Thyroid gland (tissue), 4 donors: Measurements from ENCODE around the gene GABRE. TPM values are rescaled to one million over a fixed set of nuclear protein-coding genes. Genes with fewer than 3 reads are reported as not detected.

Source experiments
- DNase-seq, 2 donors: peaks; one replicate each; pipeline ENCODE4 v3.0.0-alpha.2; 2019
- H3K27ac ChIP-seq, 3 donors: fragments of 200-600 bp; sonication (generic); 1 replicate in 2 of 3; 2 replicates in 1 of 3; pipeline ENCODE4 v1.5.1; 2016 to 2019; ENCODE audit warnings: mild to moderate bottlenecking in 1 of 3, moderate library complexity in 1 of 3
- H3K27me3 ChIP-seq: fragments of 200-600 bp; sonication (generic); one replicate; pipeline ENCODE4 v1.5.1; 2019
- H3K36me3 ChIP-seq, 2 donors: fragments of 200-600 bp; sonication (generic); one replicate each; pipeline ENCODE4 v1.5.1; 2016 to 2019
- H3K4me1 ChIP-seq, 2 donors: fragments of 200-600 bp; sonication (generic); one replicate each; pipeline ENCODE4 v1.5.1; 2017 to 2019
- H3K4me3 ChIP-seq, 3 donors: fragments of 200-600 bp; sonication (generic); replicated peaks in 1 of 3; 1 replicate in 2 of 3; 2 replicates in 1 of 3; pipeline ENCODE4 v1.5.1; 2016; ENCODE audit warnings: mild to moderate bottlenecking in 1 of 3
- H3K9me3 ChIP-seq: fragments of 200-600 bp; sonication (generic); one replicate; pipeline ENCODE4 v1.5.1; 2017
- POLR2A ChIP-seq, 2 donors: fragments of 450-650 bp; IDR thresholded peaks; one replicate each; pipeline ENCODE4 v1.6.1; 2017; ENCODE audit warnings: antibody characterized with exemption in 2 of 2, mild to moderate bottlenecking in 2 of 2, moderate library complexity in 1 of 2
- WGBS, 2 donors: methylation state at CpG; one replicate each; pipeline ENCODE4 v1.1.5; 2017; 5-methylcytosine and 5-hydroxymethylcytosine counted together
- intact Hi-C: fragments of 100-400 bp; cut with DNase I; formaldehyde crosslinking; loops from one replicate; pipeline ENCODE4 v1.15.1; 2023
- total RNA-seq, 4 donors: library from RNA; depleted of rRNA; stranded (reverse); fragments of >200 nt; gene quantifications; one replicate each; pipeline ENCODE4 v1.2.3, GENCODE V29; 2016
- TF ChIP-seq, protein P1 (sequence below), 6 experiments: fragments of 200-600 bp in 3 of 6; fragments of 450-650 bp in 3 of 6; sonication (generic) in 3 of 6; IDR thresholded peaks; one replicate each; pipeline ENCODE4 v1.5.1; 2016 to 2019; ENCODE audit warnings: antibody characterized with exemption in 6 of 6, mild to moderate bottlenecking in 2 of 6, inconsistent platforms in 1 of 6, moderate library complexity in 1 of 6

Gene GABRE
- total RNA-seq, 4 donors from 2014 or later, result 39.5 to 73.5 (median 43.1) TPM

DNA sequence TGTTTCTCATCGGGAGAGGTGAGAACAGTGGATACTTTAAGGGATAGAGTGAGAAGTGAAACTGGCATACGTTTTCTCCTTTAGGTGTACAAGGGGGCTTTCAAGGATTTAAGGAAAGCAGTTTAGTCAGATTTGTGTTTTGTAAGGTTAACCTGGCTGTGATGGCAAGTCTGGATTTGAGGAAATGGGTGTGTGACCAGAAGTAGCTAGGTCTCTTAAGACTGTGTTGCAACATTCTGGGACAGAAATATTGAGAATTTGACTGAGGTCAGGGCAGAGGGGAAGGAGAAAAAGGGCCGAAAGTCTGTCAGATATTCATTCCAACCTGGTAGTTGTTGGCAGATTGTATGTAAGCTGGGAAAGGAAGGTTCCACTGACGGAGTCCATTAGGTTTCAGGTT, 10.4 kb upstream of the GABRE start:
- Histone ChIP-seq H3K4me3 (no peak overlapping the region), H3K4me1 (no peaks in the 10 kb centered on the region), H3K36me3 (no peaks in the 10 kb centered on the region), H3K27ac (no peak overlapping the region), H3K9me3 (no peaks in the 10 kb centered on the region), H3K27me3 (no peaks in the 10 kb centered on the region)
- intact Hi-C loops, result no loop called here
- TF ChIP-seq POLR2A (IDR thresholded peaks at IDR 0.05), result no peak
- TF ChIP-seq, protein P1, sequence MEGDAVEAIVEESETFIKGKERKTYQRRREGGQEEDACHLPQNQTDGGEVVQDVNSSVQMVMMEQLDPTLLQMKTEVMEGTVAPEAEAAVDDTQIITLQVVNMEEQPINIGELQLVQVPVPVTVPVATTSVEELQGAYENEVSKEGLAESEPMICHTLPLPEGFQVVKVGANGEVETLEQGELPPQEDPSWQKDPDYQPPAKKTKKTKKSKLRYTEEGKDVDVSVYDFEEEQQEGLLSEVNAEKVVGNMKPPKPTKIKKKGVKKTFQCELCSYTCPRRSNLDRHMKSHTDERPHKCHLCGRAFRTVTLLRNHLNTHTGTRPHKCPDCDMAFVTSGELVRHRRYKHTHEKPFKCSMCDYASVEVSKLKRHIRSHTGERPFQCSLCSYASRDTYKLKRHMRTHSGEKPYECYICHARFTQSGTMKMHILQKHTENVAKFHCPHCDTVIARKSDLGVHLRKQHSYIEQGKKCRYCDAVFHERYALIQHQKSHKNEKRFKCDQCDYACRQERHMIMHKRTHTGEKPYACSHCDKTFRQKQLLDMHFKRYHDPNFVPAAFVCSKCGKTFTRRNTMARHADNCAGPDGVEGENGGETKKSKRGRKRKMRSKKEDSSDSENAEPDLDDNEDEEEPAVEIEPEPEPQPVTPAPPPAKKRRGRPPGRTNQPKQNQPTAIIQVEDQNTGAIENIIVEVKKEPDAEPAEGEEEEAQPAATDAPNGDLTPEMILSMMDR (IDR thresholded peaks at IDR 0.05), result no peak
- whole genome bisulfite sequencing, 2 donors, result 86 to 87% methylated on average over 4 of the region's 4 CpGs
- no peak for DNase-seq

DNA sequence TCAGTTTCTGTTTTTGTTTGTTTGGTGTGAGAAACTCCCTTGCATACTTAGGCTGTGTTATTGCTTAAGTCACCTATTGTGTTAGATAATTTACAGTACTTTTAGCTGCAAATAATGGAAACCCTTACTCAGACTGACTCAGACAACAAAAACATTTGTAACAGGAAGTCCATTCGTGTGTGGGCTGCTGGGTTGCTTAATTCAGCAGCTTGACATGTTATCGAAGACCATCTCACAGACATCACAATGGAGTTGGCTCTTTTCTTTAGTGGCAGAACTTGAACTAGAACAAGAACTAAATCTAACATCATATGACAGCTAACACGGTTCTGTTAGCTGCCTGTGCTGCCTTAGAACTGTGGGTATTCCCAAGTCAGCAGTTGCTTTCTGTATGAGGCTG, 9.9 kb upstream of the GABRE start:
- H3K9me3 ChIP-seq, result no peaks in the 10 kb centered on the region
- no peak overlapping the region for H3K4me3 ChIP-seq
- H3K4me1 ChIP-seq, result no peaks in the 10 kb centered on the region
- intact Hi-C loops, result no loop called here
- no peaks in the 10 kb centered on the region for H3K36me3 ChIP-seq
- no peaks in the 10 kb centered on the region for H3K27me3 ChIP-seq
- H3K27ac ChIP-seq, result no peak overlapping the region
- 29 to 57% methylated on average over 3 of the region's 3 CpGs for WGBS, 2 donors
- no peak for TF ChIP-seq POLR2A (IDR thresholded peaks at IDR 0.05)
- TF ChIP-seq, protein P1 (IDR thresholded peaks at IDR 0.05), result no peak
- DNase-seq, result no peak

DNA sequence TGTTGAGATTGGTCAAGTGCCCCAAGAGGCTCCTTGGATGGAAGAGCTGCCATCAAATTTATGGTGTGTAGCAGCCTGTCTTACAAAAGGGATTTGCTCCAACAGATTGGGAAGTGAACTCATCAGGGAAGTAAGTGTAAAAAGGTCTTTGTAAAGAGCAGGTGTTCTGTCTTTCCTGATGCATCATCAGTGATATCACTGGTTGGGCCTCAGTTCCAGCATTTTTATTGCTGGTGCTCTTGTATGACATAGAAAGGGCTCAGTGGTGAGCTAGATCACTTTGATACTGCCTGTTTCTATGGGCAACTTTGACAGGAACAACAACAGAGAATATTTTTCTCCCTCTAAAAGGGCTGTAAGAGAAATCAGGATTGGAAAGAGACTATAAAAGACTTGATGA, 8.7 kb upstream of the GABRE start:
- Histone ChIP-seq H3K27me3 (no peaks in the 10 kb centered on the region), H3K36me3 (no peaks in the 10 kb centered on the region), H3K4me1 (no peaks in the 10 kb centered on the region), H3K4me3 (no peak overlapping the region), H3K27ac (no peak overlapping the region), H3K9me3 (no peaks in the 10 kb centered on the region)
- intact Hi-C loops, result no loop called here
- TF ChIP-seq, protein P1 (IDR thresholded peaks at IDR 0.05), result no peak
- TF ChIP-seq POLR2A (IDR thresholded peaks at IDR 0.05), result no peak
- DNase-seq, result no peak

DNA sequence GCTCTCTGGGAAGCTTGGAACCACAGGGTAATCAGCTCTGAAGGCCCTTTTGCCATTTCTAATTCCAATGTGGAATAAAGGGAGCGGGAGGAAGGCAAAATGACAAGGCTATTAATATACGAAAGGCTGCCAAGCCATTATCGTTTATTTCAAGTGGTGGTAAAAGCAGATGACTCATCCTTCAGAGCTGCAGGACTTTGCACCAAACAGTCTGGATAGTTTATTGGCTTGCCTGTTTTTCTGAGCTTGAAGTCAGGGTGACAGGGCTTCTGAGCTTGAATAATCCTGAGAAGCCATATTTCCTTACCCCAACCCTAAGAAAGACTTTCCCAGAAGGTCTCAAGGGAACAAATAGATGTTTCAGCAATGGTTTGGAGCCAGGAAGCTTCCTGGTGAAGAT, 7.7 kb upstream of the GABRE start:
- Histone ChIP-seq H3K36me3 (no peaks in the 10 kb centered on the region), H3K27me3 (no peaks in the 10 kb centered on the region), H3K4me3 (no peak overlapping the region), H3K4me1 (peaks cover 0 to 3% of the 10 kb centered on the region in 2 donors), H3K27ac (no peak overlapping the region), H3K9me3 (no peaks in the 10 kb centered on the region)
- WGBS, 2 donors, result 42 to 69% methylated on average over 3 of the region's 3 CpGs
- intact Hi-C loops, result no loop called here
- DNase-seq, result no peak
- TF ChIP-seq POLR2A (IDR thresholded peaks at IDR 0.05), result no peak
- TF ChIP-seq, protein P1 (IDR thresholded peaks at IDR 0.05), result no peak

DNA sequence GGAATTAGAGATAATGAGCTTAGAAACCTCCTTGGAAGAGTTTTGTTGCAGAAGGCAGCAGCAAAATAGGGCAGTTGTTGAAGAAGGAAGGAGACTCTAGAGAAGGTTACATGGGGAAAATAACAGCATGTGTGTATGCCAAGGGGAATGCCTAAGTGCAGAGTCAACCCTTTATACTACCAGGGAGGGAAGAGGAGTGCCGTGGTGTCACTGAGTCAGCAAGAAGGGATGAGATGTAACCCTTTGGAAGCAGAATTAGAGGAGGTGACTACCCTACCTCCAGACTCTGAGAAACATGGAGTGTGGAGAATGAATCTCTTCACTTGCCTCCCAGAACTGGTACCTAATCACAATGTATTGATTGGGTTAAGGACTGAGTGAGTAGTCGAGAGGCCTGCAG, 6.7 kb upstream of the GABRE start:
- no peak overlapping the region for H3K4me3 ChIP-seq
- DNase-seq, result no peak
- intact Hi-C loops, result no loop called here
- H3K36me3 ChIP-seq, result no peaks in the 10 kb centered on the region
- peaks cover 0 to 3% of the 10 kb centered on the region in 2 donors for H3K4me1 ChIP-seq
- 48 to 79% methylated on average over 2 of the region's 2 CpGs for WGBS, 2 donors
- H3K27ac ChIP-seq, result no peak overlapping the region
- H3K27me3 ChIP-seq, result no peaks in the 10 kb centered on the region
- H3K9me3 ChIP-seq, result no peaks in the 10 kb centered on the region
- TF ChIP-seq POLR2A (IDR thresholded peaks at IDR 0.05), result no peak
- TF ChIP-seq, protein P1 (IDR thresholded peaks at IDR 0.05), result no peak
